ENCODE results near the gene KCNQ5. TPM values are rescaled to one million over a fixed set of nuclear protein-coding genes. Genes with fewer than 3 reads are reported as not detected.
"Not testable (repeated sequence)": the region's sequence is repeated elsewhere in the genome, so short reads cannot be mapped to it uniquely, and the experiment has no call there.

Gene KCNQ5
- total RNA-seq, 1 experiment from 2014 or later: 2.0 TPM

GRCh38 chr6:72976484-72976883 is 354.6 kb downstream of the KCNQ5 start:
- ATAC-seq (no peak), DNase-seq (ENCODE audit: low spot score) (no peak)
- H3K27ac Mint-ChIP-seq: peak overlapping the region; percentile 24; the same call in 1 of the 2 replicates
- H3K4me1 Mint-ChIP-seq: peaks cover 19% of the 10 kb centered on the region
- peaks cover 4% of the 10 kb centered on the region for H3K36me3 Mint-ChIP-seq
- H3K4me3 Mint-ChIP-seq: no peak overlapping the region
- POLR2A ChIA-PET: no interaction called here
- CTCF ChIA-PET: no interaction called here
- TF ChIP-seq NR1H2 (CRISPR knock-in tag; IDR thresholded peaks at IDR 0.05): no peak
- no peak for TF ChIP-seq CDX4 (CRISPR knock-in tag; IDR thresholded peaks at IDR 0.05; ENCODE audit: borderline replicate concordance)
- no peak for TF ChIP-seq CBFB (CRISPR knock-in tag; IDR thresholded peaks at IDR 0.05; ENCODE audit: low read depth)
- TF ChIP-seq NR2C2 (CRISPR knock-in tag; IDR thresholded peaks at IDR 0.05): no peak
- TF ChIP-seq ZNF263 (CRISPR knock-in tag; IDR thresholded peaks at IDR 0.05; ENCODE audit: low read depth): no peak
- TF ChIP-seq ZNF281 (CRISPR knock-in tag; IDR thresholded peaks at IDR 0.05): no peak
- TF ChIP-seq FOXP1 (CRISPR knock-in tag; IDR thresholded peaks at IDR 0.05; ENCODE audit: borderline replicate concordance): no peak
- TF ChIP-seq SMAD3 (CRISPR knock-in tag; IDR thresholded peaks at IDR 0.05; ENCODE audit: borderline replicate concordance): no peak
- no peak for TF ChIP-seq GTF2I (CRISPR knock-in tag; conservative IDR thresholded peaks at IDR 0.05)
- no peak for TF ChIP-seq TEAD1 (CRISPR knock-in tag; IDR thresholded peaks at IDR 0.05)
- TF ChIP-seq IRF2 (CRISPR knock-in tag; IDR thresholded peaks at IDR 0.05; ENCODE audit: borderline replicate concordance, low read depth): no peak
- no peak for TF ChIP-seq ZNF416 (CRISPR knock-in tag; IDR thresholded peaks at IDR 0.05)
- no peaks in the 10 kb centered on the region; the same call in 1 of the 2 replicates for H3K27me3 Mint-ChIP-seq (ENCODE audit: low read depth)
- H3K9me3 Mint-ChIP-seq: peaks cover 15% of the 10 kb centered on the region

GRCh38 chr6:72977114-72977513 is 355.2 kb downstream of the KCNQ5 start:
- DNase-seq (ENCODE audit: low spot score): no peak
- Mint-ChIP-seq H3K9me3 (peaks cover 21% of the 10 kb centered on the region), H3K27ac (no peak overlapping the region; the same call in 1 of the 2 replicates), H3K4me1 (peaks cover 19% of the 10 kb centered on the region), H3K36me3 (peaks cover 4% of the 10 kb centered on the region), H3K4me3 (no peak overlapping the region), H3K27me3 (ENCODE audit: low read depth) (no peaks in the 10 kb centered on the region; the same call in 1 of the 2 replicates)
- TF ChIP-seq RORB (CRISPR knock-in tag; IDR thresholded peaks at IDR 0.05) (no peak), AFF4 (CRISPR knock-in tag; IDR thresholded peaks at IDR 0.05; ENCODE audit: borderline replicate concordance) (no peak), GABPB1 (CRISPR knock-in tag; IDR thresholded peaks at IDR 0.05) (no peak), ATF1 (CRISPR knock-in tag; IDR thresholded peaks at IDR 0.05) (no peak), FOXJ3 (CRISPR knock-in tag; IDR thresholded peaks at IDR 0.05; ENCODE audit: borderline replicate concordance) (no peak), ZNF263 (CRISPR knock-in tag; IDR thresholded peaks at IDR 0.05; ENCODE audit: low read depth) (no peak), KAT7 (CRISPR knock-in tag; IDR thresholded peaks at IDR 0.05; ENCODE audit: borderline replicate concordance) (no peak), NR3C1 (CRISPR knock-in tag; conservative IDR thresholded peaks at IDR 0.05; ENCODE audit: low read depth) (no peak), CDX4 (CRISPR knock-in tag; IDR thresholded peaks at IDR 0.05; ENCODE audit: borderline replicate concordance) (no peak)
- ATAC-seq: no peak
- CTCF ChIA-PET: no interaction called here
- POLR2A ChIA-PET: no interaction called here

- ATAC-seq; DNase-seq (ENCODE audit: low spot score); CTCF ChIA-PET; H3K27me3 Mint-ChIP-seq (ENCODE audit: low read depth); H3K27ac Mint-ChIP-seq; POLR2A ChIA-PET; H3K36me3 Mint-ChIP-seq; H3K4me3 Mint-ChIP-seq: not testable (repeated sequence)
- peaks cover 34% of the 10 kb centered on the region for H3K9me3 Mint-ChIP-seq
- peaks cover 19% of the 10 kb centered on the region for H3K4me1 Mint-ChIP-seq
Observed at GRCh38 chr6:72978808-72979207, 356.9 kb downstream of the KCNQ5 start.

GRCh38 chr6:72984189-72984831 is 362.4 kb downstream of the KCNQ5 start:
- DNase-seq (ENCODE audit: low spot score): peak; percentile 48
- Mint-ChIP-seq H3K9me3 (peaks cover 62% of the 10 kb centered on the region), H3K36me3 (peaks cover 27% of the 10 kb centered on the region)
- CTCF ChIA-PET: interaction anchor here (1.0 kb wide), 1 partner anchor 145 kb away, joined by 5 read pairs; no protein-coding TSS in a partner anchor
- ATAC-seq; H3K4me1 Mint-ChIP-seq; POLR2A ChIA-PET; H3K4me3 Mint-ChIP-seq; H3K27ac Mint-ChIP-seq; H3K27me3 Mint-ChIP-seq (ENCODE audit: low read depth): not testable (repeated sequence)

All from WTC11 (cell line).